VCaP (cell line): ENCODE results near the gene BPIFB6.

ENCODE experiments used
- H3K27ac ChIP-seq: fragments of 450-650 bp; 2 replicates; pipeline ENCODE4 v1.5.1; 2017
- TF ChIP-seq, protein P1 (sequence below): fragments of 450-650 bp; conservative IDR thresholded peaks from 2 replicates; pipeline ENCODE4 v1.5.1; 2017; ENCODE audit warnings: mild to moderate bottlenecking, moderate library complexity

Gene BPIFB6

DNA sequence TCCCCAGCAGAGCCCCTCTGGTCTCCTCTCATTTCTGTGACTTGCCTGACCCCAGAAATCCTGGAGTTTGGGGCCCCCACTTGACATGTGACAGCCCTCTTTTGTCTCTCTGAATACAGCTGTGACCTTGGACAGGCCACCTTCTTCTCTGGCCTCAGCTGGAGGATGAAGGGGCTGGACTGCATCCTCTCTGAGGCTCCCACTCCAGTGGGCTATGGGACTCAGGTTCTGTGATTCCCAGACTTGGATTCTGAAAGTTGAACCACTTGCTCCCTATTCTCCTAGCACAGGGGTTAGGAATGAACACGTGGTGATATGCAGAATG, 31.3 kb downstream of the BPIFB6 start:
- TF ChIP-seq, protein P1, sequence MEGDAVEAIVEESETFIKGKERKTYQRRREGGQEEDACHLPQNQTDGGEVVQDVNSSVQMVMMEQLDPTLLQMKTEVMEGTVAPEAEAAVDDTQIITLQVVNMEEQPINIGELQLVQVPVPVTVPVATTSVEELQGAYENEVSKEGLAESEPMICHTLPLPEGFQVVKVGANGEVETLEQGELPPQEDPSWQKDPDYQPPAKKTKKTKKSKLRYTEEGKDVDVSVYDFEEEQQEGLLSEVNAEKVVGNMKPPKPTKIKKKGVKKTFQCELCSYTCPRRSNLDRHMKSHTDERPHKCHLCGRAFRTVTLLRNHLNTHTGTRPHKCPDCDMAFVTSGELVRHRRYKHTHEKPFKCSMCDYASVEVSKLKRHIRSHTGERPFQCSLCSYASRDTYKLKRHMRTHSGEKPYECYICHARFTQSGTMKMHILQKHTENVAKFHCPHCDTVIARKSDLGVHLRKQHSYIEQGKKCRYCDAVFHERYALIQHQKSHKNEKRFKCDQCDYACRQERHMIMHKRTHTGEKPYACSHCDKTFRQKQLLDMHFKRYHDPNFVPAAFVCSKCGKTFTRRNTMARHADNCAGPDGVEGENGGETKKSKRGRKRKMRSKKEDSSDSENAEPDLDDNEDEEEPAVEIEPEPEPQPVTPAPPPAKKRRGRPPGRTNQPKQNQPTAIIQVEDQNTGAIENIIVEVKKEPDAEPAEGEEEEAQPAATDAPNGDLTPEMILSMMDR: no peak
- H3K27ac ChIP-seq: no peak overlapping the region

DNA sequence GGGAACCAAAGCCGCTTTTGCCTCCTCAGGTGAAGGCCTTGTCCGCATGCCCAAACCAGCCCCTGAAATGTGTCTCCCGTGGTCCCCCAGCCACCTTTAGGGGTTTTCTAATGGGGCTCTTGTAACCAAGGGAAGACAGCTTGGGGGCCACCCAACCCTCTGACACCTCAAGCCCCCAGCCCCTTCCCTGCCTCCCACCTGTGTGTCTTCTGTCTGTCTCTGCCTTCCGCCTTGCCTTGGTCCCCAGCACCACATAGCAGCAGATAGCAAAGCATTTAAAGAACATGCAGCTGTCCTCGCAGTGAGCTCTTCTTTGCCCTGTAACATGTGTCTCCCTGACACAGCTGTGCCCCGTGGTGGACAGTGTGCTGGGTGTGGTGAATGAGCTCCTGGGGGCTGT, 31.8 kb downstream of the BPIFB6 start:
- no peak overlapping the region for H3K27ac ChIP-seq
- TF ChIP-seq, protein P1: no peak

DNA sequence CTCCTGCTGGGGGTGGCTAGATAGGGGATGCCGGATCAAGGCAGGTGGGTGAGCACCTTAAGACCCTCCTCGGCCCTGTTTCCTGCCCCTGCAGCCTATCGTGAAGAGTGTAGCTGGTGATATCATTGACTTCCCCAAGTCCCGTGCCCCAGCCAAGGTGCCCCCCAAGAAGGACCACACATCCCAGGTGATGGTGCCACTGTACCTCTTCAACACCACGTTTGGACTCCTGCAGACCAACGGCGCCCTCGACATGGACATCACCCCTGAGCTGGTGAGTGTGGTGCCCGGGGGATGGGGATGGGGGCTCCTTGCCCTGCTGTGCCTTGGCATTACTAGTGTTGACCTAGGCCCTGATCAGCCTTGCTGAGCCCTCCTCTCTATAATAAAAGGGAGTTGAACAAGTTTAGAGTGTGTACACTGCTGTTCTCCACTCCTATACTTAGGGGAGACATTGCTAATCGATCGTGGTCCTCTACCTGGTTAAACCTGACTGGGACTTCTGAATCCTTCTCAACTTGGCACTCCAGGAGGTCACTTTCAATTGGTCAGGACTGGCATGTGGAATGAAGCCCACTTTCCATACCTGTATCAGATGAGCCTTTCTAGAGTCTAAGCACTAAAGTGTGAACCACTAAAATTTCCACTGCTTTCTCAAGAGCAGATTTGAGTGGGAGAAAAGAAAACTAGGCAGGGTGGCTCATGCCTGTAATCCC, 33.3 kb downstream of the BPIFB6 start:
- no peak overlapping the region for H3K27ac ChIP-seq
- TF ChIP-seq, protein P1: no peak

DNA sequence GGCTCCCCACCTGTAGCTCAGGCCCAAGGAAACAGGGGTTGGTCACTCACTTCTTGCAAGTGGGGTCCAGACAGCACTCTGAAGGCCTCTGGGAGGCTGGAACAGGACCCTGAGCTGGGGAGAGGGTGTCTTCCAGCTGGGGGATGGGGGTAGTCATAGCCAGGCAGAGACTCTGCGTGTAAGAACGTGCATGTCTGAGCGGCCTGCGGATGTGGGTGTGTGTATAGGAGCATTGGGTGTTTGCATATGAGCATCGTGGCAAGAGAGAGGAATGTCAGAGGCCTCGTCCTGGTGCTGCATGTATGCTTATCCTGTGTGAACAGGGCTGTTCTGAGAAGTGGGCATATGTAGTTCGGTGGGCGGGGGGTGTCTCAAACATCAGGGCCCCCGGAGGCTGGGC, 34.3 kb downstream of the BPIFB6 start:
- H3K27ac ChIP-seq: no peak overlapping the region
- TF ChIP-seq, protein P1: no peak

DNA sequence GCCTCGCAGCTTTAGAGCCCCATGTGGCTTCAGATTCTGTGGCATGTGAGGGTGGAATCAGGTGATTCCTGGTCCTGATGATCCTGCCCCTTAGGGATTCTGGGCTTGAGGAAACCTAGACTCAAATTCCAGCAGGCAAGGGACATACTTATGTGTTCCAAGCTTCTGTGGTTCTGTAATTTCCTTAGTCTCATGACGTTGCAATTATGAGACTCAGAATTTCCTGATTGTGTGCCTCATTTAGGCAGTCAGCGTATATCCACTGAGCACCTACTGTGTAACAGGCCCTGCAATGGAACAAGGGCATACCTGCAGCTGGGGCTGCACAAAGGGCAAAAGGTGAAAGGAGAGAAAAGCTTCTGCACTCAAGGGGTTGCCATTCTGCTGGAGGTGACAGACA, 36.4 kb downstream of the BPIFB6 start:
- TF ChIP-seq, protein P1: no peak
- H3K27ac ChIP-seq: no peak overlapping the region

DNA sequence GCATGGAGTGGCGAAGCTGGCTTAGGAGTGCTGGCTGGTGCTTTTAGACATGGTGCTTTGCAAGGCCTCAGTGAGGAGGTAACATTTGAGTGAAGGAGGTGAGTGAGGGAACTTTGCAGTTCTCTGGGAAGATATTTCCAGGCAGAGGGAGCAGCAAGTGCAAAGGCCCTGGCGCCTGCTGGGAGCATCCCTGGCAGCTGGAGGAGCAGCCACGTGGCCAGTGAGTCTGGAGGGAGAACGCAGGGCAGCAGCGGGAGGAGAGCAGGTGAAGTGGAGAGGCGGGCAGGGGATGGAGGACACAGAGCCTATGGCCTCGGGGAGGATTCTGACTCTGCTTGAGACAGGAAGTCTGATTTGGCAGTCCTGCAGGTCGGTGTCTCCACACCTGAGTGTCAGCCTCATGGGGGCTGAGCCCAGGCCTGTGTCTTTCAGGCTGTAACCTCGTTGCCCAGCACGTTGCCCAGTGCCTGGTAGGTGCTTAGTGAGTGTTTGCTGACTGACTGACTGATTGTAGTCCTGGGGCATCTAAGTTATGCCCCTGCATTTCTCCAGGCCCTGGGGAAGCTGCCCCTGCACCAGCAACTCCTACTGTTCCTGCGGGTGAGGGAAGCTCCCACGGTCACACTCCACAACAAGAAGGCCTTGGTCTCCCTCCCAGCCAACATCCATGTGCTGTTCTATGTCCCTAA, 36.9 kb downstream of the BPIFB6 start:
- TF ChIP-seq, protein P1: no peak

DNA sequence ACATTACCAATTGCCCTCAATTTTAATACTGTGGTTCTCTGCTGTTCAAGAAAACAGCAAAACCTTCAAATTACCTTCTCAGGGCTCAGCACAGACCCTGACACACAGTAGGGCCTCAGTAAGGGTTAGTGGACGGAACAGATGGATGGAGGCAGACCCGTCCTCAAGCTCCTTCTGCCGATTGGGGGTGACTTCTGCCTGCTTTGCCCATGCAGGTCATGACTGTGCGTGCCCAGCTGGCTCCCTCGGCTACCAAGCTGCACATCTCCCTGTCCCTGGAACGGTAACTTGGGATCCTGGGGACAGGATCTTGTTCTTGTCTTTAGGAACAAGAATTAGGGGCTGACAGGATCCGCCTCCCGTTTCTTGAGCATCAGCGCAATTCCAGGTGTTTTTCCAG, 38.2 kb downstream of the BPIFB6 start:
- H3K27ac ChIP-seq: no peak overlapping the region
- TF ChIP-seq, protein P1: no peak

More for the DNA sequence above, 36.9 kb downstream of the BPIFB6 start:
- H3K27ac ChIP-seq: no peak overlapping the region
